GM23248 (cell line): Measurements from ENCODE around the gene LIMD2.

Experiments used
- EZH2 ChIP-seq: fragments of 200-600 bp; sonication (generic); IDR thresholded peaks from 2 replicates; pipeline ENCODE4 v1.6.1; 2018; ENCODE audit warnings: antibody characterized with exemption, mild to moderate bottlenecking; ENCODE audit not compliant: insufficient read depth, poor library complexity, severe bottlenecking
- EZH2phosphoT487 ChIP-seq: fragments of 200-600 bp; sonication (generic); IDR thresholded peaks from 2 replicates; pipeline ENCODE4 v1.6.1; 2018; ENCODE audit warnings: antibody characterized with exemption, moderate library complexity, mild to moderate bottlenecking, low read depth; ENCODE audit not compliant: insufficient read depth

DNA sequence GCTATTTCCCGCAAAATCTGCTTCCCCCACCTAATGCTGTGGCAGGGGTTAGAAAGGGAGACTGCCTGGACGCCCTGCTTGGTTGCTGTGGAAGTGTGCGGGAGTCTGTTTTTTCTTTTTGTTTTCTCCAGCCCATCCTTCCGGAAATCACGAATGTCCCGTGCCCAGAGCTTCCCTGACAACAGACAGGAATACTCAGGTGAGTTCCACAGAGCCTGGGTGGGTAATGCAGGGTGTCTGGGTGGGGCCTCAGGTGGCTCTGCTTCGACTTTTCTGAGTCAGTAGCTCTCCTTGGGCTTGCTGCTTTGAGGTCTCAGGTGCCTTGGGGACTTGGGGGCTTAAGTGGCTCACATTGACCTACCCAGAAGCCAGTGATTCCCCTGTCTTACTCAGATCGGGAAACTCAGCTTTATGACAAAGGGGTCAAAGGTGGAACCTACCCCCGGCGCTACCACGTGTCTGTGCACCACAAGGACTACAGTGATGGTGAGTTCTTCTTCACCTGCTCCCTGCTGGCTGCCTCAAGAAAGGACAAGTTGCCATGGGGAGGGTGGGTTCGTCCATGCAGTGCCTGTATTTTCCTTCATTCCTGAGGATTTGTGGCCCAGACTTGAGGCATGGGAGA is 11.4 kb downstream of the LIMD2 start:
- TF ChIP-seq EZH2phosphoT487: no peak
- no peak for TF ChIP-seq EZH2
